Endothelial cell of umbilical vein (primary cell): ENCODE measurements around the gene VANGL2. TPM values are rescaled to one million over a fixed set of nuclear protein-coding genes. Genes with fewer than 3 reads are reported as not detected.

Experiments used
- BruUV-seq: library from RNA; stranded (reverse); fragments of 400-500 nt; replicated peaks from 2 replicates; lab custom pipeline; 2021; lab: Mats Ljungman, UMichigan
- CTCF ChIA-PET: fragments of 300-600, 350-600 bp; sonication (Branson Sonifier 250); formaldehyde crosslinking; loops from one replicate; lab custom pipeline; 2021; ENCODE audit warnings: antibody characterized with exemption, inconsistent platforms; lab: Charles Lee
- POLR2A ChIA-PET: fragments of 300-600, 350-600 bp; sonication (Branson Sonifier 250); formaldehyde crosslinking; loops from one replicate; lab custom pipeline; 2021; ENCODE audit warnings: antibody characterized with exemption, inconsistent platforms; lab: Charles Lee
- DNase-seq: peaks from one replicate; pipeline ENCODE4 v3.0.0-alpha.2; 2011; ENCODE audit warnings: low read depth, low spot score
- FAIRE-seq: peaks from 2 replicates; lab custom pipeline; 2011; peaks lifted over from hg19 to GRCh38; lab: Jason Lieb, UNC
- H2AFZ ChIP-seq: 2 replicates; pipeline ENCODE4 v1.6.0; 2012; ENCODE audit warnings: low read depth, low read length, control low read depth, inconsistent platforms
- H3K27ac ChIP-seq: 2 replicates; pipeline ENCODE4 v1.5.1; 2011; ENCODE audit warnings: low read depth, mild to moderate bottlenecking, control low read depth, low read length, moderate library complexity; ENCODE audit not compliant: insufficient read depth
- H3K27me3 ChIP-seq, 2 experiments: 2 replicates each; pipeline versions ENCODE4 v1.6.0 to v1.6.1; 2011; ENCODE audit warnings: low read length in 2 of 2, mixed read lengths in 1 of 2; ENCODE audit not compliant: control insufficient read depth in 2 of 2, insufficient read depth in 2 of 2
- H3K36me3 ChIP-seq, 2 experiments: 2 replicates in 1 of 2; 3 replicates in 1 of 2; pipeline ENCODE4 v1.5.1; 2011; ENCODE audit warnings: low read length in 2 of 2, mild to moderate bottlenecking in 1 of 2, moderate library complexity in 1 of 2; ENCODE audit not compliant: control insufficient read depth in 2 of 2, insufficient read depth in 2 of 2; ENCODE audit errors: extremely low read depth in 1 of 2
- H3K4me1 ChIP-seq: 3 replicates; pipeline ENCODE4 v1.5.1; 2011; ENCODE audit warnings: mild to moderate bottlenecking, low read length; ENCODE audit not compliant: control insufficient read depth, insufficient read depth; ENCODE audit errors: extremely low read depth
- H3K4me2 ChIP-seq: 2 replicates; pipeline ENCODE4 v1.6.1; 2011; ENCODE audit warnings: low read length, control low read depth, mixed read lengths; ENCODE audit not compliant: insufficient read depth
- H3K4me3 ChIP-seq, 3 experiments: fragments of 200-600 bp in 1 of 3; sonication (generic), shearing (Covaris generic) in 1 of 3; replicated peaks in 1 of 3; 2 replicates each; pipeline ENCODE4 v1.5.1; 2011 to 2016; ENCODE audit warnings: control low read depth in 3 of 3, low read length in 3 of 3, mild to moderate bottlenecking in 2 of 3, inconsistent platforms in 1 of 3, low read depth in 1 of 3, moderate library complexity in 1 of 3; ENCODE audit not compliant: insufficient read depth in 1 of 3
- H3K79me2 ChIP-seq: 2 replicates; pipeline ENCODE4 v1.6.0; 2012; ENCODE audit warnings: low read length, inconsistent platforms; ENCODE audit not compliant: control insufficient read depth, insufficient read depth
- H3K9ac ChIP-seq: replicated peaks from 2 replicates; pipeline ENCODE3; 2011; ENCODE audit warnings: low read length, control low read depth; ENCODE audit not compliant: insufficient read depth; ENCODE audit errors: extremely low read depth
- H3K9me1 ChIP-seq: replicated peaks from 3 replicates; pipeline ENCODE4 v1.6.0; 2011; ENCODE audit warnings: mild to moderate bottlenecking, low read length; ENCODE audit not compliant: control insufficient read depth, insufficient read depth; ENCODE audit errors: extremely low read depth
- H3K9me3 ChIP-seq: replicated peaks from 2 replicates; pipeline ENCODE4 v1.5.1; 2012; ENCODE audit warnings: low read length, inconsistent platforms; ENCODE audit not compliant: control insufficient read depth, insufficient read depth
- H4K20me1 ChIP-seq: replicated peaks from 2 replicates; pipeline ENCODE3; 2011; ENCODE audit warnings: mild to moderate bottlenecking, low read length; ENCODE audit not compliant: control insufficient read depth, insufficient read depth; ENCODE audit errors: extremely low read depth
- EZH2 ChIP-seq: IDR thresholded peaks from 2 replicates; pipeline ENCODE4 v1.6.1; 2012; ENCODE audit warnings: borderline replicate concordance, low read depth, mild to moderate bottlenecking, moderate library complexity, low read length, inconsistent platforms; ENCODE audit not compliant: severe bottlenecking
- FOS ChIP-seq: IDR thresholded peaks from 2 replicates; pipeline ENCODE4 v1.6.1; 2011; ENCODE audit warnings: mild to moderate bottlenecking, low read length, moderate library complexity, borderline replicate concordance; ENCODE audit not compliant: insufficient read depth
- GATA2 ChIP-seq: IDR thresholded peaks from 2 replicates; pipeline ENCODE4 v1.7.0; 2011; ENCODE audit warnings: low read depth, mild to moderate bottlenecking, moderate library complexity, mixed read lengths, low read length; ENCODE audit not compliant: insufficient read length, insufficient read depth
- JUN ChIP-seq: IDR thresholded peaks from 2 replicates; pipeline ENCODE4 v1.6.1; 2011; ENCODE audit warnings: borderline replicate concordance, low read depth; ENCODE audit not compliant: insufficient read length, insufficient read depth
- MYC ChIP-seq: IDR thresholded peaks from one replicate; pipeline ENCODE4 v1.6.1; 2011; ENCODE audit warnings: mild to moderate bottlenecking, low read depth, low read length
- POLR2A ChIP-seq: IDR thresholded peaks from 2 replicates; pipeline ENCODE4 v1.6.1; 2012; ENCODE audit warnings: low read depth, mild to moderate bottlenecking, control low read depth, low read length
- POLR2AphosphoS5 ChIP-seq: IDR thresholded peaks from 2 replicates; pipeline ENCODE4 v1.6.1; 2012; ENCODE audit warnings: low read depth, mild to moderate bottlenecking, control low read depth, low read length, moderate library complexity; ENCODE audit not compliant: insufficient read depth
- dilution Hi-C: fragments of 300-500 bp; cut with MboI; formaldehyde crosslinking; loops from one replicate; pipeline ENCODE4 v1.15.0; 2019; ENCODE audit warnings: low sequenced_read_pairs; ENCODE audit not compliant: extremely low pct_ligation_motif_present
- intact Hi-C: fragments of 100-400 bp; cut with micrococcal nuclease; formaldehyde crosslinking; loops from one replicate; pipeline ENCODE4 v1.10.0; 2022
- polyA plus RNA-seq, 4 experiments: library from polyadenylated mRNA; depleted of rRNA in 3 of 4; stranded (reverse) in 3 of 4; unstranded in 1 of 4; fragments of >200 nt; gene quantifications; 2 replicates each; pipeline versions ENCODE4 v1.2.1 to v1.2.3, GENCODE V29; 2011 to 2012; ENCODE audit warnings: missing spikeins in 1 of 4
- total RNA-seq: library from RNA; stranded (reverse); gene quantifications from 2 replicates; pipeline ENCODE4 v1.2.3, GENCODE V29; 2021
- TF ChIP-seq, protein P1 (sequence below), 2 donors: IDR thresholded peaks; 1 replicate in 1 of 2; 2 replicates in 1 of 2; pipeline ENCODE4 v1.5.1; 2011; ENCODE audit warnings: low read length in 2 of 2, mild to moderate bottlenecking in 2 of 2, moderate library complexity in 2 of 2, control low read depth in 1 of 2, inconsistent platforms in 1 of 2, low read depth in 1 of 2; ENCODE audit not compliant: insufficient read depth in 1 of 2; ENCODE audit errors: extremely low read depth in 1 of 2
- TF ChIP-seq, protein P2 (sequence below): IDR thresholded peaks from 2 replicates; pipeline ENCODE4 v1.6.1; 2011; ENCODE audit not compliant: insufficient read depth, insufficient read length

VANGL2 gene
- total and polyA plus RNA-seq, 2 donors (not counting 3 experiments of a cell fraction or from before 2014, with no cell fraction given) = 0.01 TPM; not detected in 1

DNA sequence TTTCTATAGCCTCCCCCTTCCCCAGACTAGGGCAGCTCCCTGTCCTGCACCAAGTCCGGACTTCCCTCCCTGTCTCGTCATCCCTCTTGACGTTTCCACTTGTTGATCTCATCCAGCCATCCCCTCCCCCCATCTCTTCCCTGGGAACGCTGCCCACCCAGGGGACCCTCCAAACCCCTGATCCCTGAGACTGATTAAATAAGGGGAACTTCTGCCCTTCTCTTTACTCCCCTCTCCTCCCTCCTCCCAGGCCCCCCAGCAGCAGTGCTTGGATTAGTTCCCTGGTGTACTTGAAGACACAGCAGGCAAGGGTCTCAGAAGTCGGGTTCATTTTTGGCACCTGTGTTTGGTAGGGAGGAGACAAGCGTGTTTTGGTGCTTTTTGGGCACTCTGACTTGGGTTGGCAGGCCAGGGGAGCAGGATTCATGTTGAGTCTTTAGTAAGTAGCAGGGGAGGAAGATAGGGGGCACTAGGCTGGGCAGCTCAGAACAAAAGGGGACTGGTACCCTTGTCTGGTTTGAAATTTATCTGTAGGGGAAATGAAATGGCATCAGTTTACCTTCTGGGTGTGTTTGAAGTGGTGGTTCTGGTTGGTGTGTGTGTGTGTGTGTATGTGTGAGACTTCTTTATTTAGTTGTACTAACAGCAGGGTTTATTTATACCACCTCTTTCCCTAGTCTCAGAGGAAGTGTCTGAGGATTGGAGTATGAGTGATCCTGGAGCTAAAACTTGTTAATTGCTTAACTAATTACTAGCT, 11.1 kb downstream of the VANGL2 start:
- no peaks in the 10 kb centered on the region for H3K9me3 ChIP-seq
- H3K36me3 ChIP-seq = no peaks in the 10 kb centered on the region
- DNase-seq (no peak), FAIRE-seq (no peak)
- no peaks in the 10 kb centered on the region for H3K79me2 ChIP-seq
- TF ChIP-seq GATA2 = no peak
- no peak for TF ChIP-seq MYC
- TF ChIP-seq POLR2AphosphoS5 = no peak
- no peak for TF ChIP-seq POLR2A
- TF ChIP-seq, protein P1, sequence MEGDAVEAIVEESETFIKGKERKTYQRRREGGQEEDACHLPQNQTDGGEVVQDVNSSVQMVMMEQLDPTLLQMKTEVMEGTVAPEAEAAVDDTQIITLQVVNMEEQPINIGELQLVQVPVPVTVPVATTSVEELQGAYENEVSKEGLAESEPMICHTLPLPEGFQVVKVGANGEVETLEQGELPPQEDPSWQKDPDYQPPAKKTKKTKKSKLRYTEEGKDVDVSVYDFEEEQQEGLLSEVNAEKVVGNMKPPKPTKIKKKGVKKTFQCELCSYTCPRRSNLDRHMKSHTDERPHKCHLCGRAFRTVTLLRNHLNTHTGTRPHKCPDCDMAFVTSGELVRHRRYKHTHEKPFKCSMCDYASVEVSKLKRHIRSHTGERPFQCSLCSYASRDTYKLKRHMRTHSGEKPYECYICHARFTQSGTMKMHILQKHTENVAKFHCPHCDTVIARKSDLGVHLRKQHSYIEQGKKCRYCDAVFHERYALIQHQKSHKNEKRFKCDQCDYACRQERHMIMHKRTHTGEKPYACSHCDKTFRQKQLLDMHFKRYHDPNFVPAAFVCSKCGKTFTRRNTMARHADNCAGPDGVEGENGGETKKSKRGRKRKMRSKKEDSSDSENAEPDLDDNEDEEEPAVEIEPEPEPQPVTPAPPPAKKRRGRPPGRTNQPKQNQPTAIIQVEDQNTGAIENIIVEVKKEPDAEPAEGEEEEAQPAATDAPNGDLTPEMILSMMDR (IDR thresholded peaks at IDR 0.05; ENCODE audit: extremely low read depth in 1 of 2, insufficient read depth in 1 of 2, low read depth in 1 of 2, low read length in 2 of 2) = no peak
- no peak for TF ChIP-seq EZH2
- TF ChIP-seq FOS = no peak
- TF ChIP-seq, protein P2, sequence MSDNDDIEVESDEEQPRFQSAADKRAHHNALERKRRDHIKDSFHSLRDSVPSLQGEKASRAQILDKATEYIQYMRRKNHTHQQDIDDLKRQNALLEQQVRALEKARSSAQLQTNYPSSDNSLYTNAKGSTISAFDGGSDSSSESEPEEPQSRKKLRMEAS = no peak
- TF ChIP-seq JUN = no peak
- ChIA-PET POLR2A (no interaction called here), CTCF (interaction anchor here (1.0 to 1.2 kb wide), 3 partner anchors 9 to 326 kb away, joined by 3 to 4 read pairs (median 3); no protein-coding TSS in a partner anchor)
- intact Hi-C loops = no loop called here
- H3K4me1 ChIP-seq = no peaks in the 10 kb centered on the region
- dilution Hi-C loops = no loop called here
- no peak overlapping the region for H3K27ac ChIP-seq
- H4K20me1 ChIP-seq = no peaks in the 10 kb centered on the region
- peaks cover 51 to 55% of the 10 kb centered on the region in 2 experiments for H3K27me3 ChIP-seq
- no peak overlapping the region for H3K4me3 ChIP-seq
- no peaks in the 10 kb centered on the region for H3K9me1 ChIP-seq
- H3K4me2 ChIP-seq = no peak overlapping the region
- H3K9ac ChIP-seq = no peak overlapping the region
- no TSS peak for BruUV-seq
- H2AFZ ChIP-seq = no peak overlapping the region
